ACC112 (cell line): ENCODE data around the gene GRK5.
"Not testable (repeated sequence)": the region's sequence is repeated elsewhere in the genome, so short reads cannot be mapped to it uniquely, and the experiment has no call there.

Source experiments
- H2AFZ ChIP-seq: fragments of 200-600 bp; sonication (generic); one replicate; pipeline ENCODE4 v1.6.0; 2017; ENCODE audit warnings: antibody characterized with exemption, low read length; ENCODE audit not compliant: unreplicated experiment
- H3K27ac ChIP-seq: fragments of 200-600 bp; sonication (generic); 2 replicates; pipeline ENCODE4 v1.5.1; 2014; ENCODE audit warnings: low read depth, mild to moderate bottlenecking, antibody characterized with exemption, low read length, moderate library complexity
- H3K27me3 ChIP-seq: fragments of 200-600 bp; sonication (generic); 2 replicates; pipeline ENCODE4 v1.6.1; 2014; ENCODE audit warnings: mild to moderate bottlenecking, antibody characterized with exemption, low read length, moderate library complexity, mixed read lengths; ENCODE audit not compliant: insufficient read depth
- H3K36me3 ChIP-seq: fragments of 200-600 bp; sonication (generic); 2 replicates; pipeline ENCODE4 v1.6.1; 2016; ENCODE audit warnings: mild to moderate bottlenecking, antibody characterized with exemption, low read length, moderate library complexity, mixed read lengths; ENCODE audit not compliant: insufficient read depth
- H3K4me1 ChIP-seq: fragments of 200-600 bp; sonication (generic); one replicate; pipeline ENCODE4 v1.6.1; 2016; ENCODE audit warnings: low read length, mixed read lengths; ENCODE audit not compliant: insufficient read depth, unreplicated experiment, control insufficient read depth
- H3K4me3 ChIP-seq: fragments of 200-600 bp; sonication (generic); 2 replicates; pipeline ENCODE4 v1.5.1; 2014; ENCODE audit warnings: mild to moderate bottlenecking, low read depth, low read length
- H3K79me2 ChIP-seq: fragments of 200-600 bp; sonication (generic); one replicate; pipeline ENCODE4 v1.6.0; 2016; ENCODE audit warnings: low read length; ENCODE audit not compliant: control insufficient read depth, unreplicated experiment, insufficient read depth

The GRK5 gene

DNA sequence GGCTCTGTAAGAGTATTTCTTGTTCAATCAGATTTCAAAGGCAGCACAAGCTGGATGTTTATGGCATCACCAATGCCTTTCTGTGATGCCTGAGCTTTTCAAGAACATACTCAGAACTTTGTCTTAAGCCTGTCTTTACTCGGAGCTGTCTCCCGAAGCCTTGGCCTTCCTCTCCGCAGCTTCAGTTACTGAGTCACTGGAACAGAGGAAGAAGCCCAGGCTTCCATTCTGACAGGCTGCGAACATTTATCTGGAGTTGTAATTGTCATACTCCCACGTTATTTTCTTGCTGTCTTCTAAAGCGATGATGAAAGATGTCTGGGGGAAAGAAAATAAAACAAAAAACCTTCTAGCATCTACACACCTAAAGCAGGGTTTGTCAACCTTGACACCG is 43.9 kb downstream of the GRK5 start:
- Histone ChIP-seq H3K27me3 (no peaks in the 10 kb centered on the region), H3K4me1 (peaks cover 74% of the 10 kb centered on the region), H3K27ac (peak overlapping the region; percentile 89), H2AFZ (no peak overlapping the region), H3K4me3 (peak overlapping the region; percentile 2; the same call in 1 of the 2 replicates), H3K36me3 (no peaks in the 10 kb centered on the region), H3K79me2 (peaks cover 14% of the 10 kb centered on the region)

DNA sequence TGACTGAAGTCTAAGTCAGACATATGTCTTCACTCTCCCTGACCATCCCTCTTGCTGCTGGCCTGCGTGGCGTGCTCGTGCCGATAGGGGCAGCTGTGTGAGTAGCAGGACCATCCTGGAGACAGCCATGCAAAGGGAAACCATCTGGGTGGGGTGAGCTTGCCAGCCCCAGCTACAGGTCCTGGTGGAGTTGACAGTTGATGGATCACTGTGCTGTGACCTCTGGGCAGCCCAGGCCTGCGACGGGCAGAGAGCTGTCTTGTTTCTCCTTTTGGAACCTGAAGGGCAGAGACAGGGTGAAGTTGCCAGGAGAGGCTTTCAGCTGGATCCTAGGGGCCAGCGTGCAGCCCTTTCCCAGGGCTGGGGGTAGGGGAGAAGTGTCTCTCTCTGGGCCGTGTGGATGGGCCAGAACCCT is 44.7 kb downstream of the GRK5 start:
- Histone ChIP-seq H3K79me2 (peaks cover 14% of the 10 kb centered on the region), H3K27ac (peak overlapping the region; percentile 89), H3K36me3 (no peaks in the 10 kb centered on the region), H3K27me3 (no peaks in the 10 kb centered on the region), H2AFZ (no peak overlapping the region), H3K4me3 (no peak overlapping the region), H3K4me1 (peaks cover 67% of the 10 kb centered on the region)

DNA sequence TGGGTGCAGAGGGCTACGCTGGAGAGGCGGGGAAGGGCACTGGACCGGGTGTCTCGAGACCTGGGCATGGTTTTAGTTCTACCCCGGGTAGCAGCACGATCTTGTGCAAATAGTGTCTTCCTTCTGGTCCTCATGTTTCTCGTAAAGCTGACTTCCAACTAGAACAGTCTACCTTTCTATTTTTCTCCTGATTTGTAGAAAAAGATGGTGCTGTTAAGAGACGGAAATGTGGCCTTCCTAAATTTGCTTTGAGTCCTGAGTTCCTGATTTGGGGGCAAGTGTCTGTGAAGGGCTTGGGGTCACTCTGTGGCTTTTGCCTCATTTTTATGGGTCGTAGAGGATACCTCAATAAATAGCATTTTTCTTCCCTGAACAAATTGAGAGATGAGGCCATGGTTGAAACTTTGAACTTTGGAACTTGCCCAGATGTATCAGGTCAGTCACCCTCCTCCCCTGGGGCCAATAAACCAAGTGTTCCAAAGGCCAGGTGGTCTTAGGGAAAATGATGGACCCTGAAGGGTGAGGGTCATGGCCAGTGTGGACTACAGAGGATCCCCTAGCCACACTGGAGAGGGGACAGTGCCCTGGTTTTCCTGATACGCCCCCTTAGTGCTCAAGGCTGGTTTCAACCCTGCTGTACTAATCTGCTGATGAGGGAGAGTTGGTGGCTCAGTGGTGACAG is 45.2 kb downstream of the GRK5 start:
- no peak overlapping the region for H2AFZ ChIP-seq
- H3K36me3 ChIP-seq, result no peaks in the 10 kb centered on the region
- H3K4me1 ChIP-seq, result peaks cover 64% of the 10 kb centered on the region
- peak overlapping the region; percentile 97 for H3K27ac ChIP-seq
- peaks cover 14% of the 10 kb centered on the region for H3K79me2 ChIP-seq
- H3K27me3 ChIP-seq, result no peaks in the 10 kb centered on the region
- H3K4me3 ChIP-seq, result no peak overlapping the region

DNA sequence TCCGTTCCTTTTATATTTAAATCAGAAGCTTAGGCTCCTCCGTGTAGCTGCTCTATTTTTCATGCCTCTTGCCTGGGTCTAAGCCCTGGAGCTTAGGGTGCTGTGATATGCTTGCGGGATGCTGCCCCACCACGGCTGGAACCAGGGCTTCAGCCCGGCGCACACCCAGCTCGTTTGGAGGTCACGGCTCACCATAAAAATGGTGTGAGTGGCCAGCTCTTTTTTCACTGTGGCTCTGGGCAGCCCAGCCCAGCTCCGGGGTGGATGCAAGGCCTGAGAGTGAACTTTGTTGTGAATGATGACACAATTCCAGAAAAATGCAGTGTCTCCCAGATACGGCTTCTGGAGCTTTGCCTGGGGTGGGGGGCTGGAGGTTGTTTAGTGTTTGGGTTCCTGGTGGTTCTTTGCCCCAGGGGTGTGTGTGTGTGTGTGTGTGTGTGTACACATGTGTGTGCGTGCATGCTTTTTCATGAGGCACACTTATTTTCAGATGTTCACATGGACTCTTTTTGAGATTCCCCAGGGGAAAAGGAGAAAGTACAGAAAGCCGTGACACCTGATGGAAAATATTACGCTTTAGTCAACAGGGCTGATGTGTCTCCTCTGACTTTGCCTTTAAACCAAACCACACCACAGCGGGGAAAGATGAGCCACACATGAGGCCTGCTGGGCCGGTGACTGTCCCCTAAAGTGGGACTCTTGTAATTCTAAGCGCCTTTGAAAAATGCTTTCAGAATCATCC is 46.2 kb downstream of the GRK5 start:
- Histone ChIP-seq H3K4me1 (peaks cover 59% of the 10 kb centered on the region), H2AFZ (no peak overlapping the region), H3K27ac (peak overlapping the region; percentile 97), H3K79me2 (peaks cover 16% of the 10 kb centered on the region), H3K27me3 (no peaks in the 10 kb centered on the region), H3K36me3 (no peaks in the 10 kb centered on the region), H3K4me3 (peak overlapping the region; percentile 20; the same call in 1 of the 2 replicates)

DNA sequence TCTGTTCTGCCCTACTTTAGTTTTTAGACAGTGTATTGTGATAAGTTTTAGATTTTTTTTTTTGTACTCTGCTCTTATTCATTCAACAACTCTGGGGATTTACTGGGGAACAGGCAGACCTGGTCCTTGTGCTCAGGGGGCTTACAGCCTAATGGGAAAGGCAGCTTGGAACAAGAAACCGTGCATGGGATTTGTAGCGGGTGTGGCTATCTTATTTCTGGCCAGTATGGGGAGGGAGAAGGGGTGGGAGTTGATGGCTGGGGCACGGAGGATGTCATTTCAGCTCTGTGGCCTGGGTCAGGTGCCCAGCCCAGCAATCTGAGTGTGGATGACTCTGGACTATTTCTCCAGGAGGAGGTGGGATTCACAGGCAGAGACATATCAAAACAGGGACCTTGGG is 47.0 kb downstream of the GRK5 start:
- peak overlapping the region; percentile 97 for H3K27ac ChIP-seq
- no peaks in the 10 kb centered on the region for H3K27me3 ChIP-seq
- peaks cover 59% of the 10 kb centered on the region for H3K4me1 ChIP-seq
- no peaks in the 10 kb centered on the region for H3K36me3 ChIP-seq
- H3K79me2 ChIP-seq, result peaks cover 17% of the 10 kb centered on the region
- H3K4me3 ChIP-seq, result peak overlapping the region; percentile 20; the same call in 1 of the 2 replicates
- no peak overlapping the region for H2AFZ ChIP-seq

DNA sequence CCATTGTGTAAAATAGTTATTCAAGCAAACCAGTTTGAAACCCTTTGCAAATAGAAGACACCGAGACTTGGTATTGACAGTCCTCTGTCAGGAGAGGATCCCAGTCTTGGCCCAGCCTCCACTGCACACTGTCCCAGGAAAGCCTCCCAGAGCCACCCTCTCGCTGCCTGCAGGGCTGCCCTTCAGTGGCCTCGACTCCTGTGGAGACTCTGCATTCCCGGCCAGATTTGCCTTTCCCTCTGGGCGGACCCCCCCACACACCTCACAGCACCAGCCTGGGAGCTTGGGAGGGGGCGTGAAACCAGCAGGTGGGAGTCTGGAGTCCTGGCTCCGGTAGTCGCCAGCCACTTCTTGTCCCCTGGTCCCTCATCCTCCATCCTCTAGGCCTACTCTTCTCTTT is 48.7 kb downstream of the GRK5 start:
- H3K36me3 ChIP-seq, result no peaks in the 10 kb centered on the region
- peaks cover 17% of the 10 kb centered on the region for H3K79me2 ChIP-seq
- H2AFZ ChIP-seq, result no peak overlapping the region
- no peak overlapping the region for H3K27ac ChIP-seq
- no peaks in the 10 kb centered on the region for H3K27me3 ChIP-seq
- H3K4me1 ChIP-seq, result peaks cover 46% of the 10 kb centered on the region
- H3K4me3 ChIP-seq, result no peak overlapping the region

- Histone ChIP-seq H3K79me2 (peaks cover 17% of the 10 kb centered on the region), H3K4me3 (no peak overlapping the region), H3K36me3 (no peaks in the 10 kb centered on the region), H3K27ac (no peak overlapping the region), H3K4me1 (peaks cover 37% of the 10 kb centered on the region), H2AFZ (no peak overlapping the region), H3K27me3 (no peaks in the 10 kb centered on the region)
These were observed 49.5 kb downstream of the GRK5 start for GRCh38 chr10:119256897-119257296.

- Histone ChIP-seq H2AFZ (no peak overlapping the region), H3K27ac (no peak overlapping the region), H3K79me2 (peaks cover 10% of the 10 kb centered on the region), H3K27me3 (no peaks in the 10 kb centered on the region), H3K36me3 (no peaks in the 10 kb centered on the region), H3K4me1 (peaks cover 26% of the 10 kb centered on the region), H3K4me3 (no peak overlapping the region)
These were observed 50.6 kb downstream of the GRK5 start for GRCh38 chr10:119257899-119258419.

GRCh38 chr10:119259345-119259744 is 52.0 kb downstream of the GRK5 start:
- Histone ChIP-seq H3K36me3 (no peaks in the 10 kb centered on the region), H2AFZ (no peak overlapping the region), H3K27ac (no peak overlapping the region), H3K27me3 (no peaks in the 10 kb centered on the region), H3K4me3 (no peak overlapping the region), H3K79me2 (peaks cover 10% of the 10 kb centered on the region), H3K4me1 (peaks cover 17% of the 10 kb centered on the region)

DNA sequence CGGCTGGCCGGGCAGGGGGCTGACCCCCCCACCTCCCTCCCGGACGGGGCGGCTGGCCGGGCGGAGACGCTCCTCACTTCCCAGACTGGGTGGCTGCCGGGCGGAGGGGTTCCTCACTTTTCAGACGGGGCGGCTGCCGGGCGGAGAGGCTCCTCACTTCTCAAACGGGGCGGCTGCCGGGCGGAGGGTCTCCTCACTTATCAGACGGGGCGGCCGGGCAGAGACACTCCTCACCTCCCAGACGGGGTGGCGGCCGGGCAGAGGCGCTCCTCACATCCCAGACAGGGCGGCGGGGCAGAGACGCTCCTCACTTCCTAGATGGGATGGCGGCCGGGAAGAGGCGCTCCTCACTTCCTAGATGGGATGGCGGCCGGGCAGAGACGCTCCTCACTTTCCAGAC is 53.6 kb downstream of the GRK5 start:
- not testable (repeated sequence) for H3K4me3 ChIP-seq, H3K79me2 ChIP-seq, H3K4me1 ChIP-seq, H3K36me3 ChIP-seq, H2AFZ ChIP-seq, H3K27ac ChIP-seq, H3K27me3 ChIP-seq
